Kidney tubule cell (primary cell): ENCODE measurements around the gene DGCR6.
A peak's percentile ranks its signal among the peaks of the same experiment; 100 is the strongest.
"Not testable (repeated sequence)": the region's sequence is repeated elsewhere in the genome, so short reads cannot be mapped to it uniquely, and the experiment has no call there.

Source experiments
- DNase-seq: peaks from one replicate; pipeline ENCODE4 v3.0.0-alpha.2; 2018; ENCODE audit warnings: low spot score

DGCR6 gene

DNA sequence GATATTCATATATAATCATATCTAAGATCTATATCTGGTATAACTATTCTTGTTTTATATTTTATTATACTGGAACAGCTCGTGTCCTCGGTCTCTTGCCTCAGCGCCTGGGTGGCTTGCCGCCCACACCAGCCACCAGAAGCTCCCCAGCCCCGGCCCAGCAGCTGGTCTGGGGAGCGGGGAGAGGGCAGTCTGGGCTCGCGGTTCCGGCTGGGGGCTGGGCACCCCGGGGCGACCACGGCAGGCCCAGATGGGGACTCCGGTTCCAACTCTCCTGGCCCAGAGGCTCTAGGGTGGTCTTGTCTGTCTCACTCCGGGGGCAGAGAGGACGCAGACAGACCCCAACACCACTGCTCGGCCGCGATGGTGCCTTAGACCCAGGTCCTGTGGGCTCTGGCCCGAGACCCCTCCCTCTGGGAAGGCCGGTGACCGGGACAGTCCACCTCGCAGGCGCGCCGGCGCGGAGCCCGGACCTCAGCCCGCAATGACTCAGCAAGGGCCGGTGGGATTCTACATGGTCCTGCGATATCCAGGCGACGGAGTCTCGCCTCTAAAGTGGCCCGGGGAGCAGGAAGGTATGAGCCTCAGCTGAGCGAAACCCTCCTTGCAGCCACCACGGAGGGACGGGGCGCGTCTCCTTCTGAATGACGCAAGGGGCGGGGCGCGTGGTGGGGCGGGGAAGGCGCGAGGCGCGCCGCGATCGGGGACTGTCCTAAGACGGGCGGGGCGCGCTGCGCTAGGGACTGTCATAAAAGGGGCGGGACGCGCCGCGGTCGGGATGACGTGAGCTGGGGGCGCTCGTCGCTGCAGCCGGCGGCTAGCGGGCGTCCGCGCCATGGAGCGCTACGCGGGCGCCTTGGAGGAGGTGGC is at the start of gene DGCR6:
Gene DGCR6, plus strand, starts transcription at position 781 of the 870 bp plus-strand sequence. Its CDS starts 55 bp downstream, at position 836.
- no peak for DNase-seq

DNA sequence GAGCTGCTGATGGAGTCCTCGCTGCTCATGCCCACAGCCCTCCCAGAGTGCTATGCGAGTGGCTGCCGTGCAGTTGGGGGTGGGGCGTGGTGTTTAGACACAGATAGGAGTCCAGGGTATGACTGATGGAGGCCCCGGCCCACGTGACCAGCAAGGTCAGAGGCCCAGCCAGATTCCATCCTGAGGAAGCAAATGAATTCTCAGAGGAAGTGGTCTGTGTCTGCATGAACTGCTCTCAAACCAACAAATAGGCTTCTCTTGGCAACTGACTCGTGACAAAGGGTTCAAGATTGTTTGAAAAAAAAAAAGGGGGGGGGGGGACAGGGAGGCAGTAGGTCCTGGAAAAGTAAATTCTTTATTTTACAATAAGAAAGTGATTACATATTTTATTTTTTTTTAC is 46.8 kb upstream of the DGCR6 start:
- peak; percentile 0 for DNase-seq

DNA sequence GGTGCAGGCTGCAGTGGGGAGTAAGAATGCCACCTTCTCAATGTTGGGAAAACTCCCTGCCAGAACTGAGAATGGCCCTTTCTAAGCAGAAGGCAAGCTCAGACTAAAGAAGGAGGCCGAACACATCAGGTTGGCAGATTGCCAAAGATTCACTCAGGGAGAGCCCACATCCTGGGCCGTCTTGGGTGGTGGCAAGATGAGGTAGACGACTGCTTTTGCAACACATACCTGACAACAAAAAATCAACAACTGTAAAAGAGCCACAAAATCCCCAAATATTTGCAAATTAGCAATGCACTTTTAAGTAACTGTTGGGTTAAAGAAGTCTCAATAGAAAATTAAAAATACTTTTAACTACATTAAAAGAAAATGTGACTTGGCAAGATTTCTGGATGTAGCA is 24.9 kb upstream of the DGCR6 start:
- peak; percentile 1 for DNase-seq

DNA sequence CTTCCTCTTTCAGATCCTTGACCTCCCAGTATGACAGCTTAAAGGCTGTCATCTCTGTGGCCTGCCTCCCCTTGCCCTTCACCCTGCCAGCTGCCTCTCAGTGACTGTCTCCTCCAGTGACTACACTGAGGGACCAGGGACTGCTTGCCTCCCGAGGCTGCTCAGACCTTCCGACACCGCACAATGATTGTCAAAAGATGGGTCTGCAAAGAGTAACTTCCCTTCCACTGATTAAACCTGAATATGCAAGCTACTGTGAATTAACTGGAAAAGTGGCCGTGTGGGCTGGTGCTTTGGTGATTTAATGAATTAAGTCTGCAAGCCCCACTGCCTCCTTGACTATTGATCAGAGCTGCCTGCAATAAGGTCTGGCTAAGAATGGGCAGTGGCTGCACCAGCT is 21.7 kb upstream of the DGCR6 start:
- not testable (repeated sequence) for DNase-seq

DNA sequence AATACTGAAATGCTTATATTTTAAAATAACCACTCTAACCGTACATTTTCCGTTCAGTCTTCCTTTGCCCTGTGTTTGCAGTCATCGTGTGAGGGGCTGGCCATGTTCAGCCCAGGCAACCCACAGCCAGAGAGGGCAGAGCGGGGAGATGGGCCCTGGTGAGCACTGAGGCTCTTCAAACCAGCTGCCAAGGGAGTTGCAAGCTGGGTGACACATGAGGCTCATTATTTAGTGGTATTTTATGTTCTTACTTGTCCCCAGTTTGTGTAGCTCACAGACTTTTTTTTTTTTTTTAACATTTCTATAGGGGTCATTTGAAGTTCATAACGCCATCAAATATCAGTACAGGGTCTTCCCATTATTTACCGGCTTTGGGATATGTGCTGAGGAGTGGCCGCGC is 18.0 kb upstream of the DGCR6 start:
- no peak for DNase-seq

DNA sequence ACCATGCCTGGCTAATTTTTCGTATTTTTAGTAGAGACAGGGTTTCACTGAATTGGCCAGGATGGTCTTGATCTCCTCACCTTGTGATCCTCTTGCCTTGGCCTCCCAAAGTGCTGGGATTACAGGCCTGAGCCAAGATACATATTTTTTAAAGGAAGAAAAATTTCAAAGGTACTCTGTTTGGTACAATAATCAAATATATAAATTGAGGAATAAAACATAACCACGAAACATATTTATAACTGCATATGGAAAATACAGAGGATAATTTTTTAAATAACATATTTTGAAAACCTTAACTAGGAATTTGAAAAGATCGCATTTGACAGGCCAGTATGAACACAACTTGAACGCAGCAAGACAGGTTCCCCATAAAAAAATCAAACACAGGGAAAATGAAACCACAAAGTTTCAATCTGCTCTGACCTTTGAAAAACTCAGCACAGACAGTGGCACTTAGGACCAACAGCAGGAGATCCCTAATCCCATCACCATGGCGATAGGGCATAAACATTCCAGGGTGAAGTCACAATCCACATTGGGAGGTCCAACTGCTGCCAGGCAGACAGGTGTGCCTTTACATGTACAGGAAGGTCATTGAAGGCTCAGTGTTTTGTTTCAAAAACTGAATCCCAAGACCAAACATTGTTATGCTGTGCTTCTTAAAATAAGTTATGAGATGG is 15.5 kb upstream of the DGCR6 start:
- DNase-seq: not testable (repeated sequence)

DNA sequence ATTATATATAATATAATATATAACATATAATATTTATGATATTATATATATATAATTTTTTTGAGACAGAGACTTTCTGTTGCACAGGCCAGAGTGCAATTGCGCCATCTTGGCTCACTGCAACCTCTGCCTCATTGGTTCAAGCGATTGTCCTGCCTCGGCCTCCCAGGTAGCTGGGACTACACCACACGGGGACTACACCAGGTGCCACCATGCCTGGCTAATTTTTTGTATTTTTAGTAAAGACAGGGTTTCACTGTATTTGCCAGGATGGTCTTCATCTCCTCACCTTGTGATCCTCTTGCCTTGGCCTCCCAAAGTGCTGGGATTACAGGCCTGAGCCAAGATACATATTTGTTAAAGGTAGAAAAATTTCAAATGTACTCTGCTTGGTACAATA is 12.3 kb upstream of the DGCR6 start:
- DNase-seq: not testable (repeated sequence)

DNA sequence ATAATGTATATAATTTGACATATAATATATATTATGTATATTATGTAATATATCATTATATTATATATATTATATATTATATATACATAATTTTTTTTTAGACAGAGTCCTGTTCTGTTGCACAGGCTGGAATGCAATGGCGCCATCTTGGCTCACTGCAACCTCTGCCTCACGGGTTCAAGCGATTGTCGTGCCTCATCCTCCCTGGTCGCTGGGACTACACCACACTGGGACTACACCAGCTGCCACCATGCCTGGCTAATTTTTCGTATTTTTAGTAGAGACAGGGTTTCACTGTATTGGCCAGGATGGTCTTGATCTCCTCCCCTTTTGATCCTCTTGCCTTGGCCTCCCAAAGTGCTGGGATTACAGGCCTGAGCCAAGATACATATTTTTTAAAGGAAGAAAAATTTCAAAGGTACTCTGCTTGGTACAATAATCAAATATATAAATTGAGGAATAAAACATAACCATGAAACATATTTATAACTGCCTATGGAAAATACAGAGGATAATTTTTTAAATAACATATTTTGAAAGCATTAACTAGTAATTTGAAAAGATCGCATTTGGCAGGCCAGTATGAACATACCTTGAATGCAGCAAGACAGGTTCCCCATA is 10.0 kb upstream of the DGCR6 start:
- DNase-seq: not testable (repeated sequence)

DNA sequence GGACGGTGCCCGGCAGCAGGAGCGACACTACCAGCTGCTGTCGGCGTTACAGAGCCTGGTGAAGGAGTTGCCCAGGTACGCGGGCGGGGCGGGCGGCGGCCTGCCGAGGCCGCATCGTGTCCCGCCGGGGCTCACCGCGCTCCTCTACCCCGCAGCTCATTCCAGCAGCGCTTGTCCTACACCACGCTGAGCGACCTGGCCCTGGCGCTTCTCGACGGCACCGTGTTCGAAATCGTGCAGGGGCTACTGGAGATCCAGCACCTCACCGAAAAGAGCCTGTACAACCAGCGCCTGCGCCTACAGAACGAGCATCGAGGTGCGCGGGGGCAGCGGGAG is 258 bp downstream of the DGCR6 start:
- not testable (repeated sequence) for DNase-seq

DNA sequence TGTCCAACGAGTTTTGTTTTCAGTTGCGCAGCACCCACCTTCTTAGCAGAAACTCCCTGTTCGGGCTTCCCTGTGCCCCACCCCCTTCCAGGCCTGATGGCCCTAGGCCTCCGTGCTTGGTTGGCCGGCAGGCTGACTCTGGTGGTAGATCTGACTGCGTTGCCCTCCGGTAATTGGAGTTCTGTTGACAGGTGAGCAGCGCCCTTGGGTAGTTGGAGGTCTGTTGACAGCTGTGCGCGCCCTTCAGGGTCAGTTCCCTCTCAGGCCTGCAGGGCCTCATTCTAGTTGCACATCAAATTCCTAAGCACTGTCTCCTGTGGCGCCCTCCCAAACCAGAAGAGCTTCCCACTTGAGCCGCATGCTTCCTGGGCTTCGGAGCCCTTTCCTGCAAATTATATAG is 776 bp downstream of the DGCR6 start:
- DNase-seq: no peak

DNA sequence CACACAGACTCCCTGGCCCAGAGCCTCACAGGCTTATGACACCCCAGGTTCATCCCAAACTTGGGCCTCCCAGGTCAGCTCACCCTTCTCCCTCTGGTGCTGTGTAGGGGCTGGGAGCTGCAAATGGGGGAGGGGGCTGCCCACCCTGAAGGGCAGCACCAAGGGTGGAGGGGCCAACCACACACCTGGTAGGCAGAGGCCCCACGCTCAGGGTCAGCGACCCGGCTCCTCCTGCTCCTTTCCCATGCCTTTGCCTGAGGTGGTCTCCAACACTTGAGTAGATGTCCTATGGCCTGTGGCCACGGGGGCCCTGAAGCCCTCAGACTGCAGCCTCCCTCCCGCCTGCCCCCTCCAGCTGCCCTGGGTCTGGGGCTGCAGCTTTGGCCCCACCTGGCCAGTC is 3.4 kb downstream of the DGCR6 start:
- DNase-seq: no peak

DNA sequence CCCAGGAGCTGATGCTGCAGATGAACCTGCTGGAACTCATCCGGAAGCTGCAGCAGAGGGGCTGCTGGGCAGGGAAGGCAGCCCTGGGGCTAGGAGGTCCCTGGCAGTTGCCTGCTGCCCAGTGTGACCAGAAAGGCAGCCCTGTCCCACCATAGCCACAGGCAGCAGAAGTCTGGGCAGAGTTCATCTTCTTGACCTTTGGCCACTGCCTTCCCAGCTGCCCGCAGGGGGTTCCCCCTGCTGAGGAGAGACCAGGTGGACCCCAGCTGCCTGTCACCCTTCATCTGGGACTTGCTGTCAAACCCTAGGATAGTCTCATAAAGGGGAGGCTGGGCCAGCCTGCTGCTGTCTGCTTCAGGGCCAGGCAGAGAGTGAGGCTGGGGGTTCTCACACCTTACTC is 5.4 kb downstream of the DGCR6 start:
- DNase-seq: not testable (repeated sequence)

DNA sequence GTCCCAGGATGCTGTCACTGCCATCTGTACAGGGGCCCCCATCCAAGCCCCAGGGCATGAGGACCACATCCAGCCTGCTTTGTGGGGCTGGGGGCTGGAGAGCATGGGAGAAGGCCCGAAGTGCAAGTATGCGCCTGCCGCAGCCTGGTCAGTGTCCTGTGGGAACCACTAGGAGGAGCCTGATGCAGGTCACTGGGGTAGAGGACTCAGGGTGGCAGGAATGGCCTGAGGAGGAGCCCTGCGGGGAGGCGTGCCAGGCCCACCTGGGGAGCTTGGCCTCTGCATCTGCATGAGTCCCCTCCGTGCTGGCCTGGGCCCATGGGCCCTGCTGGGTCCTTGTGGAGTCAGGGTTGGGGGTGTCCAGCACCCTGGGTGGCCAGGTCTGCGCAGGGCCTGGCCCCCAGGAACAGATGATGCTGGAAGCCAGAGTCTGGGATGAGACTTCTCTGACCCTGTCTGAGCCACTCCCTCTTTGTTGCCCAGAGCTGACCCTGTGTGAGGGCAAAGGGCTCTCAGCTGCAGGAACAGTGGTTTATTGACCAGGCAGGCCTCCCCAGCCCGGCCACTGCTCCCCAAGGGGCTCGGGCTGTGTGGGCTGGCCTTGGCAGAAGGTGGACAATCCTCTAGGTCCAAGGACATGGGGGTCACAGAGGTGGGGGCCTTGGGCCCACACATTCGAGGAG is 6.3 kb downstream of the DGCR6 start:
- DNase-seq: not testable (repeated sequence)

DNA sequence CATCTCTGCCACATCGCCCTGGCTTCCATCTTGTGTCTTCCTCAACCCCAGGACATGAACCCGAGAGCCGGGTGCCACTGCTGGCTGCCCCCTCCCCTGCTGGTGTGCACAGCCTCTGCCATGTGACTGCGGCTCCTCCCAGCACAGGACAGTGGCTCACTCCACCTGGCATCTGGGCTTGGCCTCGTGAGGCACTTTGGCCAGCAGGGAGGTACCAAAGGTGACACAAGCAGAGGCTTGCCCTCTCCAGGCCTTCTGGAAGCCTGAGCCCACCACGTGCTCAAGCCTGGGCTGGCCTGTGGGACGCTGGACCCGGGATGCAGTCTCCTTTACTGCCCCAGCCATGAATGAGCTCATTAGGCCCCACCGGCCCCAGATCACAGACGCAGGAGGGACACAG is 8.4 kb downstream of the DGCR6 start:
- not testable (repeated sequence) for DNase-seq

DNA sequence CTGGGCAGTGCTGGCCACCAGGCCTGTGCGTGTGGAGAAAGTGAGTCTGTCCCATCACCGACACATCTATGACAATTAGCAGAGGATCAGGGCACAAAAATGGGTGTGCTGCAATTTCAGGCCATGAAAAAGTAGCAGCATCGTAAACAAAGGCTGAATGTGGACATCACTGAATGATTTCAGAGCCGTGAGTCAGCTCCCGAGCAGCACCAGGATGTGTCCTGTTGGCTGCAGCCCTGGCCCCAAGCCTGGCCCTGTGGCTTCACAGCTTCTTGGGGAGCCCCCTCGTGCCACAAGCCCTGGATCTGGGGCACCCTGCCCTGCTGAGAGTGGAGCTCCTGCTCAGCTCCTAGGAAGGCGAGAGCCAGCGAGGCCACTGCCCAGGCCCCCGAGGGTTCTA is 9.4 kb downstream of the DGCR6 start:
- not testable (repeated sequence) for DNase-seq

DNA sequence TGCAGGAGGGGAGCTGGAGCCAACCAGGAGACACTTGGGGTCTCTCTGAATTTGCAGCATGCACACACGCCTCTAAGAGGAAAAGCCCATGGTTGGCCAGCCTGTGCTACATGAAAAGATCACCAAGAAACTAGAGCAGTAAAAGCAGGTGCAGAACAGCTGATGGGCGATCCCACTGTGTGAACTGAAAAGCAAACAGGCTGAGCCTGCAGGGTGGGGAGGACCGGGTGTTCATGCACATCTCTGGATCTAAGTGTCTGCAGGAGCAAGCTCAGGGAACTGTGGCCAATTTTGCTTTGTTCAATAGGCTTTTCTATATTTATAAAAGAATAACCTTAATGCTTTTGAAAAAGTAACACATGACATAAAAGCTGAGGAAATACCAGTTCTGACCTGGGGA is 11.7 kb downstream of the DGCR6 start:
- DNase-seq: not testable (repeated sequence)

DNA sequence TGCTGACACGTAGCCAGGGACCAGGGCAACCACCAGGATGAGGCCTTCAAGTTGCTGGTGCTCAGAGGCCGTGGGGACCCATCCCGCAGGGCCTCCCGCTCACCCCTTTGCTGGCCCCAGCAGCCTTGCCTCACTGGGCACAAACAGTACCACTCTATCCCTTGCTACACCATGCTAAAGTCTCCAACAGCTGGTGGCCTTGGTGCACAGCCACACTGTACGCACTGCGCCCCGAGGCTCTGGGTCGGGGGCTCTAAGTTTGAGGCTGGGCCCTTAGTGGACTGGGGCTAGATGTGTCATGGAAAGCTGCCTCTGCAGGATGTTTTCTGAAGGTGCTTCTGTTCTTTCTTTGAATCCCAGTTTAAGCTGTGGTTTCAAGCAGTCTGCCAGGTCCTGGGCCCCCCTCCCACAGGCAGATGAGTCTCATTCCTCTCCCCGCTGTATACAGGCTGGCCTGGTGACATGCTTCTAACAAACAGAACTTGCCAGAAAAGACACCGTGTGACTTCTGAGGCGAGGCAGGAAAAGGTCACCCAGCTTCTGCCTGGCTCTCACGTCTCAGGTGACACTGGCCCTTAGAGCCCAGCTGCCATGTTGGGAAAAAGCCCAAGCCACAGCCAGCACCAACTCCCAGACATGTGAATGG is 14.3 kb downstream of the DGCR6 start:
- not testable (repeated sequence) for DNase-seq

DNA sequence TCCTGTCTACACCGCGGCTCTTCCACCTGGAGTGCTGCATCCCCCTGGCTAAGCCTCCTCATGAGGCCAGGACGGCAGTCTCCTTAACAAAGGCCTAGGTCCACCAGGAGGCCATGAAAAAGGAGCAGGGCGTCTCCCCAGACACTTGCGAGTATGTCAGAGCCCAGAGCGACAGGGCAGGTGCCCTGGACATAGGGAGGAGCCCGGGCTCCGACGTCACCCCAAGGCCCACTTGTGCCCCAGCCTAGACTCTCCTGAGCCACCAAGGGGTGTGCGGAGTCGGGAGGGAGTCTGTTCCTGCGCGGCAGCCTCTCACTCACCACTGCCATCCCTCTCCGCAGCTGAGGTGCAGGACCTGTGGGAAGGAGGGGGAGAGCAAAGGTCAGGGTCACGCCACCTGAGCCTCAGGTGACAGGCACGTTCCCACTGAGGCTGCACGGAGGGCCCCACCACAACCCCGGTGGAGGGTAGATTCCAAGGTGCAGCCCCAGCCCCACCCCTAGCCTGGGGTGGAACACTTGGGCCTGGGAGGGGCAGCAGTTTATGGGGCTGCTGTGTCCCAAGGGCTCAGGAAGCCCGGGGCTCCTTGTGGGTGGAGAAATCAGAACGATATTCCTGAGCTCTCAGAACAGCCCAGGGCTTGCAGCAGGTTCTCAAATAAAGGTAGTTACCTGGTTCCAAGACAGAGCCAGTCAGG is 19.4 kb downstream of the DGCR6 start:
- no peak for DNase-seq

DNA sequence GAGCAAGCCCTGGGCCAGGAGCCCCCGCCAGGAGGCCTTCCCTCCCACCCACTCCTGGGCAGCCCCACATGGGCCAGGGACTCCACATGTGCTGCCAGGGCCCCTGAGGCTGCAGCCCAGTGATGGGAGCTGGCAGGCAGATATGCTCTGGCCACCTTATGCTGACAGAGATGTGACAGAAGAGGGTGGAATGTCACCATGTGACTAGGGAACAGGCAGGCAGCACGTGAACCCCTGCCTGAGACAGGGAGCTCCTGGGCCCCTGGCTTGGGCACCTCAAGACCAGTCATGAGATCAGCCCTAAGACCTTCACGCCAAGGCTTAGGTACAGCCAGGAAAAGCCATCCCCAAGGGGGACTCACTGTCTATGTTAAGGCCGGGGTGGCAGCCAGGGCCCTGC is 20.9 kb downstream of the DGCR6 start:
- no peak for DNase-seq

DNA sequence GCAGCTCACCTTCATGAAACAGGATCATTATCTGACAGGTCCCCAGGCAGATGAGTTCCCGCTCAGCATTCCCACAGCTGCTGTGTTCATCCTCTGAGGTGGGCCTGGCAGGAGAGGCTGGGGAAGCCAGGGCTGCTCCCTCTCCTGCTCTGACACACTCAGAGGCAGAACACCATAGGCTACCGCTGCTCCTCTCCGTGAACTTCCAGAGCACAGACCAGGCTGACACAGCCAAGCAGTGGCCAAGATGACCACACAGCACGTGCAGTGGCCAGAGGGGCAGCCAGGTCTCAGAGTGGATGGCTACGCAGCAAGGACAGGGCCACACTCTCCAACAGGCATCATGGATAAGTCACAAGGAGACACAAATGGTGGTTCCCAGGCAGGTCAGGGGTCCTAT is 21.5 kb downstream of the DGCR6 start:
- no peak for DNase-seq

DNA sequence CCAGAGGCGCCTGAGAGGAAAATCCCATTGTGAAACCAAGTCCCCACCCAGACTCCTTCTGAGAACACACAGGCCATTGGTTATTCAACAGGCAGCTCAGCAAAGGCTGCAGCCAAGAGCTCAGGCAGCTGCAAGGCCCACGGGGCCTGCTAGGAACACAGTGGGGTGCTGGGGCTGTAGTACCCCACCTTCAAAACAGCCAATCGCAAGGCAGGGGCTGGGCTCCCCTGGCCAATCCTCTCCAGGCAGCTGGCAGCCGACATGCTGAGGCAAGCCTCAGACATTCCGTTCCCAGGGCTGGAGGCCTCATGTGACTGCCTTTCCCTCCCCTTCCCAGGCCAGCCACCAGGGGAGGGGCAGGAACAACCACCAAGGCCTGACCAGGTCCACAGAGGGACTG is 23.3 kb downstream of the DGCR6 start:
- no peak for DNase-seq
